ENCODE results near the gene RPL34. TPM values are rescaled to one million over a fixed set of nuclear protein-coding genes. Genes with fewer than 3 reads are reported as not detected.

RPL34 gene
- polyA plus RNA-seq, 3 donors: 1,490 to 2,624 (median 1,519) TPM

- no peak overlapping the region for H3K4me3 Mint-ChIP-seq
- H4K20me1 ChIP-seq (ENCODE audit: insufficient read depth, low read length): no peaks in the 10 kb centered on the region
- H3K4me2 ChIP-seq (replicated peaks; ENCODE audit: extremely low read depth, low read length, poor library complexity, severe bottlenecking): no peak overlapping the region
- H3K27me3 ChIP-seq (ENCODE audit: control insufficient read depth in 2 of 2, insufficient read depth in 2 of 2, low read length in 2 of 2): no peaks in the 10 kb centered on the region
- no peaks in the 10 kb centered on the region for H3K4me1 ChIP-seq (ENCODE audit: control insufficient read depth in 1 of 2, insufficient read depth in 2 of 2, low read length in 2 of 2)
- H3K79me2 ChIP-seq (ENCODE audit: insufficient read depth, low read length): no peaks in the 10 kb centered on the region
- H3K36me3 Mint-ChIP-seq: peaks cover 57 to 60% of the 10 kb centered on the region in 2 donors
- no peak overlapping the region for H3K4me3 ChIP-seq (replicated peaks in 1 of 3; ENCODE audit: low read depth in 2 of 3, low read length in 3 of 3)
- DNase-seq: no peak
- H3K9me3 ChIP-seq (replicated peaks in 1 of 2; ENCODE audit: control insufficient read depth in 1 of 2, insufficient read depth in 1 of 2, low read length in 2 of 2): no peaks in the 10 kb centered on the region
- no peak for TF ChIP-seq CTCF (IDR thresholded peaks at IDR 0.05)
- no peak overlapping the region for H2AFZ ChIP-seq (ENCODE audit: insufficient read depth, low read depth, low read length, poor library complexity, severe bottlenecking)
- H3K4me1 Mint-ChIP-seq: no peaks in the 10 kb centered on the region
- H3K27ac ChIP-seq (ENCODE audit: low read depth in 1 of 2, low read length in 2 of 2): no peak overlapping the region
- H3K9me3 Mint-ChIP-seq: peaks cover 0 to 5% (median 0%) of the 10 kb centered on the region in 7 donors
- H3K27ac Mint-ChIP-seq: peak overlapping the region in 3 of 7 donors; percentile 36 to 81 (median 67)
- intact Hi-C loops (cut with micrococcal nuclease): no loop called here
- no peaks in the 10 kb centered on the region for H3K27me3 Mint-ChIP-seq (ENCODE audit: low read depth in 3 of 3)
- peaks cover 52 to 62% of the 10 kb centered on the region in 2 donors for H3K36me3 ChIP-seq (replicated peaks in 1 of 2; ENCODE audit: control insufficient read depth in 1 of 2, insufficient read depth in 2 of 2, low read length in 2 of 2)
- 78% methylated on average over 5 of the region's 8 CpGs for WGBS (ENCODE audit: insufficient coverage)
- H3K9ac ChIP-seq (ENCODE audit: insufficient read depth, low read length, poor library complexity, severe bottlenecking): no peak overlapping the region
These were observed 14.8 kb downstream of the RPL34 start for GRCh38 chr4:108635070-108635655.

GRCh38 chr4:108636246-108636645 is 15.9 kb downstream of the RPL34 start:
- WGBS (ENCODE audit: insufficient coverage): no CpG with 5 or more reads among the region's 1 CpG
- H2AFZ ChIP-seq (ENCODE audit: insufficient read depth, low read depth, low read length, poor library complexity, severe bottlenecking): no peak overlapping the region
- no peaks in the 10 kb centered on the region for H3K79me2 ChIP-seq (ENCODE audit: insufficient read depth, low read length)
- DNase-seq: no peak
- no peak overlapping the region for H3K9ac ChIP-seq (ENCODE audit: insufficient read depth, low read length, poor library complexity, severe bottlenecking)
- peak overlapping the region in 1 of 7 donors; percentile 10 for H3K27ac Mint-ChIP-seq
- peaks cover 42 to 51% of the 10 kb centered on the region in 2 donors for H3K36me3 ChIP-seq (replicated peaks in 1 of 2; ENCODE audit: control insufficient read depth in 1 of 2, insufficient read depth in 2 of 2, low read length in 2 of 2)
- no peak overlapping the region for H3K27ac ChIP-seq (ENCODE audit: low read depth in 1 of 2, low read length in 2 of 2)
- no peak overlapping the region for H3K4me3 ChIP-seq (replicated peaks in 1 of 3; ENCODE audit: low read depth in 2 of 3, low read length in 3 of 3)
- H3K4me2 ChIP-seq (replicated peaks; ENCODE audit: extremely low read depth, low read length, poor library complexity, severe bottlenecking): no peak overlapping the region
- no peaks in the 10 kb centered on the region for H4K20me1 ChIP-seq (ENCODE audit: insufficient read depth, low read length)
- H3K36me3 Mint-ChIP-seq: peaks cover 49 to 50% of the 10 kb centered on the region in 2 donors
- intact Hi-C loops (cut with micrococcal nuclease): no loop called here
- H3K4me1 Mint-ChIP-seq: no peaks in the 10 kb centered on the region
- no peaks in the 10 kb centered on the region for H3K9me3 ChIP-seq (replicated peaks in 1 of 2; ENCODE audit: control insufficient read depth in 1 of 2, insufficient read depth in 1 of 2, low read length in 2 of 2)
- no peaks in the 10 kb centered on the region for H3K27me3 ChIP-seq (ENCODE audit: control insufficient read depth in 2 of 2, insufficient read depth in 2 of 2, low read length in 2 of 2)
- no peak overlapping the region for H3K4me3 Mint-ChIP-seq
- no peak for TF ChIP-seq CTCF (IDR thresholded peaks at IDR 0.05)
- H3K9me3 Mint-ChIP-seq: peaks cover 0 to 5% (median 0%) of the 10 kb centered on the region in 7 donors
- no peaks in the 10 kb centered on the region for H3K4me1 ChIP-seq (ENCODE audit: control insufficient read depth in 1 of 2, insufficient read depth in 2 of 2, low read length in 2 of 2)
- no peaks in the 10 kb centered on the region for H3K27me3 Mint-ChIP-seq (ENCODE audit: low read depth in 3 of 3)

Measured in CD14-positive monocyte (primary cell).